Mesodermal cell (in vitro differentiated cells): ENCODE results near the gene ZCCHC14.

Experiments used
- H3K27ac ChIP-seq: 2 replicates; pipeline ENCODE4 v1.7.0; 2013; ENCODE audit warnings: mild to moderate bottlenecking, low read depth, low read length, moderate library complexity; ENCODE audit not compliant: severe bottlenecking
- H3K36me3 ChIP-seq: 2 replicates; pipeline ENCODE4 v1.7.1; 2013; ENCODE audit warnings: mild to moderate bottlenecking, low read length, moderate library complexity; ENCODE audit not compliant: control insufficient read depth, insufficient read depth
- H3K4me1 ChIP-seq: one replicate; pipeline ENCODE4 v1.7.1; 2013; ENCODE audit warnings: mild to moderate bottlenecking, low read length; ENCODE audit not compliant: insufficient read depth, control insufficient read depth, poor library complexity, severe bottlenecking
- H3K4me3 ChIP-seq: 2 replicates; pipeline ENCODE4 v1.7.0; 2013; ENCODE audit warnings: low read length, control low read depth, mild to moderate bottlenecking; ENCODE audit not compliant: insufficient read depth, poor library complexity, severe bottlenecking; ENCODE audit errors: extremely low read depth
- H3K9me3 ChIP-seq: 2 replicates; pipeline ENCODE4 v1.7.1; 2013; ENCODE audit warnings: mild to moderate bottlenecking, low read length, moderate library complexity; ENCODE audit not compliant: control insufficient read depth
- WGBS, 2 experiments: methylation state at CpG; one replicate each; pipeline ENCODE4 v1.1.5; 2013; ENCODE audit warnings: missing lambda C conversion rate in 2 of 2; ENCODE audit not compliant: insufficient coverage in 2 of 2; 5-methylcytosine and 5-hydroxymethylcytosine counted together

ZCCHC14 gene

DNA sequence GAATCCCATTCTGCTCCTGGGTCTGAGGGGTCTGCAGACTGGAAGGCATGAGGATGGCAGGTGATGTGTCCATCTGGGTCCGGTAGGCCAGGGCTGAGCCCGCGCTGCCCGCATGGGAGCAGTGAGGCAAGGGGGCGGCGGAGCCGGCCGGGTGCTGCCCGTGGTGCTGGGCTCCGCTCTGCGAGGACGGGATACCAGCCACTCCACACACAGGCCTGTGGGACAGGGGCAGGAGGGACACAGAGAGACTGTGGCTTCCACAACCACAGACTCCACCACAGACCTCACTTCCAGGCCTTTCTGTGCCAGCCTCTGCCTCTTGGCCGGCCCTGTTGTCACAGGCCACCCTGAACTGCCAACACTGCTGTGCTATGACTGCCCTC lies 75.3 kb downstream of the ZCCHC14 start:
- H3K36me3 ChIP-seq: peaks cover 88% of the 10 kb centered on the region
- WGBS, 2 experiments: 94 to 100% methylated on average over 1 to 7 of the region's 13 CpGs

DNA sequence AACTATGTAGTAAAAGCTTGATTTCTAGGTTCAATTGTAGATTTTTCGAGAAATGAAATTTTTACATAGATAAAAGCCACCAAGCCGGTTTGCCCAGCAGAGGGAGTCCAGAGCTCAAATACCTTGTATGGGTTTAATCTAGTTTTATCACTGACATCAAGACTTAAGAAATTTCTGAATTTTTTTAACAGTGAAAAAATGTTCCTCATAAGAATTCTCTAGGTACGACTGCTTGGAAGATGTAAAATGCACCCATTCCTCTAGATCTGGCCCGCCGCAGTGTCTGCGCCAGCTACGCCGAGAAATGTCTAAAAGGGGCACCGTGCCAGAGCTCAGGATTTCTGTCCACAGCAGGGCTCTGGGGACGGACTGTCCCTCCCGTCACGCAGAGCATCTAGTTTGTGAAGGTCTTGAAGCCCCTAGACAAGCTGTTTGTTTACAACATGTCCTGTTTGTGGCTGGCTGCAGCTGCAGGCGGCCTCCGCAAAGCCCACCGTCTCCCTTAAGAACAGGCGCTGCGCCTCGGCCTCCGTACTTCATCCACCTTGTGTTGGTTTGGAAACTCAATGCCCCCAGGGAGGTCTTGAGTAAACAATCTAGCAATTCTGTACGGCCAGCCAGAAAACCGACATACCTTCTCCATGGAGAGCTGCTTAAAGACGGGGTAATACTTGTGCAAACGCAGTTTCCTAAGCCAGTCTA lies 75.8 kb downstream of the ZCCHC14 start:
- Histone ChIP-seq H3K36me3 (peaks cover 87% of the 10 kb centered on the region), H3K27ac (no peak overlapping the region), H3K9me3 (no peaks in the 10 kb centered on the region), H3K4me3 (no peak overlapping the region), H3K4me1 (no peaks in the 10 kb centered on the region)
- whole genome bisulfite sequencing, 2 experiments: 95 to 97% methylated on average over 21 to 22 of the region's 23 CpGs

More for the DNA sequence above, 75.3 kb downstream of the ZCCHC14 start:
- H3K4me3 ChIP-seq: no peak overlapping the region
- no peaks in the 10 kb centered on the region for H3K4me1 ChIP-seq
- H3K27ac ChIP-seq: no peak overlapping the region
- H3K9me3 ChIP-seq: no peaks in the 10 kb centered on the region

DNA sequence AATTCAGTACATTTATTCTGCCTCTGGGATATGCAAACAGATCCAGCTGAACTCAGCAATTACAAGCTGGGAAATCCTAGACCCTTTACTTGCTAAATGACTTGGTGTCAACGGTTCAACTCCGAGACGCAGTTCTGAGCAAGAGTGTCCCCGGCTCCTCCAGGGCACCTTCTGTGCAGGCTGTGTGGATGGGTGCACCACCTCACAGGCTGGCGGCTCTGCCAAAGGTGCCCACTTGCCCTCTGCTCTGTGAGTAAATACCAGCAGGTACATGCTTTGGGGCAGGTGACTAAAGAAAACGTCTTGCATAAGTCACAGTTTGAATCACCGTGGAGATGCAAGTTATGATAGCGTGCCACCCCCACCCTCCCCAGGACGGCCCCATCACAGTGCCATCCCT lies 77.4 kb downstream of the ZCCHC14 start:
- Histone ChIP-seq H3K36me3 (peaks cover 86% of the 10 kb centered on the region), H3K9me3 (no peaks in the 10 kb centered on the region), H3K4me3 (no peak overlapping the region), H3K27ac (no peak overlapping the region), H3K4me1 (no peaks in the 10 kb centered on the region)
- WGBS, 2 experiments: 93 to 97% methylated on average over 7 to 8 of the region's 9 CpGs

- WGBS, 2 experiments: 92 to 95% methylated on average over 22 to 23 of the region's 24 CpGs
- Histone ChIP-seq H3K4me1 (no peaks in the 10 kb centered on the region), H3K27ac (no peak overlapping the region), H3K36me3 (peaks cover 90% of the 10 kb centered on the region), H3K4me3 (no peak overlapping the region), H3K9me3 (no peaks in the 10 kb centered on the region)
Observed at GRCh38 chr16:87414251-87414680, 78.6 kb downstream of the ZCCHC14 start.

DNA sequence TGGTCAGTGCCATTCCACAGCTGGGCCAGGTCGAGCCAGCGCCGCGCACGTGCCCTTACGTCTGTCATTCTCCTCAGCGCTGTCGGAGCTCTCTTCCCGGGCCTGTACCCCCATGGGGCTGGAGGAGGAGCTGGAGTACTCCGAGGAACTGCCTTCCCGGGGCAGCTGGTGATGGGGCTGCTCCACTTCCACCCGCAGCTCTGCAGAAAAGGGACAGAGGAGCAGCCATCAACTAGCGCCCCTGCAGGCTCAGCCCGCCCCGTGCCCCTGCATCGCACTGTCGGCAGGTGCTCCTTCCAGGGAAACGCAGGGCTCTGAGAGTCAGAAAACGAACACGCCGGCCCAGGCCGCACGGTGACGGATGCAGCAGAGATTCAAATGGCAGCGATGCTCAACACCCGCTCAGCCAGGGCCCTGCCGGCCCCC lies 79.8 kb downstream of the ZCCHC14 start:
- Histone ChIP-seq H3K9me3 (no peaks in the 10 kb centered on the region), H3K27ac (no peak overlapping the region), H3K4me3 (no peak overlapping the region), H3K36me3 (peaks cover 88% of the 10 kb centered on the region), H3K4me1 (no peaks in the 10 kb centered on the region)
- WGBS, 2 experiments: 95 to 96% methylated on average over 24 to 27 of the region's 27 CpGs

GRCh38 chr16:87412371-87412995 lies 80.3 kb downstream of the ZCCHC14 start:
- Histone ChIP-seq H3K9me3 (no peaks in the 10 kb centered on the region), H3K4me3 (no peak overlapping the region), H3K4me1 (no peaks in the 10 kb centered on the region), H3K36me3 (peaks cover 86% of the 10 kb centered on the region), H3K27ac (no peak overlapping the region)
- WGBS, 2 experiments: 93 to 94% methylated on average over 28 to 31 of the region's 31 CpGs

DNA sequence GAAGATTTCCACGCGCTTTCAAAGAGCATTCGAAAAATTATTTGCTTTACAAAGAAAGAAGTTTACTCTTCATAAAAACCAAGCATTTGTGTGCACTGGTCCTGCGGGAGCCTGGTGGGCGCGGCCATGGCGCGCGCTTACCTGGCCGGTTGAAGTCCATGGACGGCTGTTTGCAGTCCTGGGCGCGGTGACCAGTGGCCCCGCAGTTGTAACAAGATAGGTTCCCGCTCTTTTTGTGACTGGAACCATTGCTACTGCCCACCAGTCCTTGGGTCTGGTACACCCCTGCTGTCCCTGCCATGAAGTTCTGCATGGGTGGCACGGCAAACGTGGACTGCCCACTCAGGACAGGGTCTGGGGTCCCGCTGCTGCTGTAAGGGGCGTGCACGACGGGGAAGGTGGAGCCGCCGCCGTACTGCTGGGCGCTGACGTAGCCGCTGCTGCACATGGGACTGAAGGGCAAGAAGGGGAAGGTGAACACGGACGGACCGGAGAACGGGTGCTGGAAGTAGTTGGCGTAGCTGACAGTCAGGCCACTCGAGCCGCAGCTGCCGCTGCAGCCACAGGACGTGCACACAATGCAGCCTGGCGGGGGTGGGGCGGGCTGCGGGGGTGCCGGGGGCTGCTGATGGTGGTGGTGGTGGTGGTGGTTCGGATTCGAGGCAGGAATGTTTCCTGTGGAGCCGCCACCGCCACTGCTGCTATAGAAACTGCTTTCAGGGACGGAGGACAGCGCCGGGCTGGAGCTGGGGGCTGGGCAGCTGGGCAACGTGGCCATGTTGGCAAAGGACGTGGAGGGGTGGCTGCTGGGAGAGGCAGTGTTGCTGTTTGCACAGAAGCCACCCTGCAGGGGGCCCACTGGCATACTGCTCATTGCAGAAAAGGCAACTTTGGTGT lies 81.2 kb downstream of the ZCCHC14 start:
- 96% methylated on average over 38 to 39 of the region's 49 CpGs for WGBS, 2 experiments
- no peak overlapping the region for H3K4me3 ChIP-seq
- H3K36me3 ChIP-seq: peaks cover 81% of the 10 kb centered on the region
- no peaks in the 10 kb centered on the region for H3K9me3 ChIP-seq
- no peak overlapping the region for H3K27ac ChIP-seq
- no peaks in the 10 kb centered on the region for H3K4me1 ChIP-seq

DNA sequence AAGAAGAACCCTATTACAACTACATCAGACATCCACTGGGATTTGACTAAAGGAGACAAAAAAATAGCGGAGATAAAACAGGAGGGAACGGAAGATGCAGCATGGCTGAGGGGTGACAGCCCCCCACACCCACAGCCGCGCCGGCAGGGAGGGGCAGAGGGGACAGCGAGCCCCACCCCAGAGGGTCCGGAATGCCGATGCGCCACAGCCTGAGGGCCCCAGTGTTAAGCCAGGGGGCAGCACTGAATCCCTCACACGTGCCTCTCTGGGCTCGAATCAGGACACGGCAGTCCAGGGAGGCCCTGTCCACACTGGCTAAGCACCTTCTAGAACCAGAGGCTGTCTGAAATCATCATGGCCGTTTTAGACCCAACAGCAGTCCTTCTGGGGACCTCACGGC lies 81.9 kb downstream of the ZCCHC14 start:
- Histone ChIP-seq H3K27ac (no peak overlapping the region), H3K4me1 (no peaks in the 10 kb centered on the region), H3K36me3 (peaks cover 75% of the 10 kb centered on the region), H3K9me3 (no peaks in the 10 kb centered on the region), H3K4me3 (no peak overlapping the region)
- WGBS, 2 experiments: 88 to 92% methylated on average over 13 to 14 of the region's 14 CpGs

DNA sequence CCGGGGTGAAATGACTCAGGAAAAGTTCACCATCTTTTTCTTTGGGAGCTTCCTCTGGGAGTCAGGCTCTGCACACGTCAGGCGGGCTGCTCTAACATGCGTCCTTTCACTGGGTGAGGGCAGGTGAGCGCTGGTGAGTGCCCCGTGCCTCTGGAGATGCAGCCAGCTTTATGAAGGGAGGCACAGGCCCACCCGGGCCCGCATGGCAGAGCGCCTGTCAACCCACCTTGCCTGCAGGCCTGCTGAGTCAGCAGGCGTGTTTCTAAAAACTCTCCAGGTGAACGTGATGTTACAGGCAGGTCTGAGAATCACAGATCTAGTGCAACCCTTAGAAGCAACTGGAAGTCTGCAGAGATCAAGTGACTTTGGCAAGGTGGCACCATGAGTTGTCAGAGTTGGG lies 82.3 kb downstream of the ZCCHC14 start:
- H3K9me3 ChIP-seq: no peaks in the 10 kb centered on the region
- peaks cover 76% of the 10 kb centered on the region for H3K36me3 ChIP-seq
- WGBS, 2 experiments: 98 to 99% methylated on average over 11 of the region's 11 CpGs
- no peaks in the 10 kb centered on the region for H3K4me1 ChIP-seq
- no peak overlapping the region for H3K4me3 ChIP-seq
- no peak overlapping the region for H3K27ac ChIP-seq

DNA sequence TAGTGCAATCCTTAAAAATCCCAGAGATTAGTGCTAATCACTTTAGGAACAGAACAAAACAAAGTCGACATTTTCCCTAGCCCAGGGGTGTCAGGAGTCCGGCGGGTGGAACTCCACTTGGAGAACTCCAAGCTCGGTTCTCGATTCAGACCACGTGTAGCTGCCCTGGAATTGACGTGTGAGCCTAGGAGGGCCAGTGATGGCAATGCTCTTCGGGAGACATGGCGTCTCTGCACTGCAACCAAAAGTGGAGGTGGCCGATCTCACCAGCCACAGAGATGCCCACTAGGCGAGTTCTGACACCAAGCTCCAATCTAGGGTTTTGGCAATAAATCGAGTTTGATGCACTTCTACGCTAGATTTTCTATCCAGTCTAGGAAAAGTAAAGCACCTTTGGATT lies 83.0 kb downstream of the ZCCHC14 start:
- Histone ChIP-seq H3K27ac (no peak overlapping the region), H3K4me3 (no peak overlapping the region), H3K4me1 (no peaks in the 10 kb centered on the region), H3K36me3 (peaks cover 76% of the 10 kb centered on the region), H3K9me3 (no peaks in the 10 kb centered on the region)
- WGBS, 2 experiments: 96 to 97% methylated on average over 13 of the region's 13 CpGs
